RWPE1 (cell line): ENCODE measurements around the gene SLN.

Experiments
- CTCF ChIA-PET: fragments of 350-600 bp; sonication (Branson Sonifier 250); formaldehyde crosslinking; extraction: SDS; loops from one replicate; lab custom pipeline; 2021; lab: Yijun Ruan, JAX
- POLR2A ChIA-PET: fragments of 400-600 bp; formaldehyde crosslinking; extraction: SDS; loops from one replicate; lab custom pipeline; 2020; ENCODE audit warnings: antibody characterized with exemption; ENCODE audit not compliant: low non-redundant PET; lab: Yijun Ruan, JAX
- DNase-seq: peaks from one replicate; pipeline ENCODE4 v3.0.0; 2012; ENCODE audit warnings: low spot score
- H3K27ac ChIP-seq: fragments of 450-650 bp; 2 replicates; pipeline ENCODE4 v1.5.1; 2017
- TF ChIP-seq, protein P1 (sequence below): fragments of 450-650 bp; conservative IDR thresholded peaks from 2 replicates; pipeline ENCODE4 v1.5.1; 2017; ENCODE audit warnings: low read depth, mild to moderate bottlenecking

The SLN gene

GRCh38 chr11:107682171-107682570 is 29.7 kb downstream of the SLN start:
- DNase-seq = no peak
- ChIA-PET CTCF (interaction anchor here (0.5 to 0.6 kb wide), 2 partner anchors 86 to 89 kb away, joined by 3 read pairs; no protein-coding TSS in a partner anchor), POLR2A (no interaction called here)
- TF ChIP-seq, protein P1, sequence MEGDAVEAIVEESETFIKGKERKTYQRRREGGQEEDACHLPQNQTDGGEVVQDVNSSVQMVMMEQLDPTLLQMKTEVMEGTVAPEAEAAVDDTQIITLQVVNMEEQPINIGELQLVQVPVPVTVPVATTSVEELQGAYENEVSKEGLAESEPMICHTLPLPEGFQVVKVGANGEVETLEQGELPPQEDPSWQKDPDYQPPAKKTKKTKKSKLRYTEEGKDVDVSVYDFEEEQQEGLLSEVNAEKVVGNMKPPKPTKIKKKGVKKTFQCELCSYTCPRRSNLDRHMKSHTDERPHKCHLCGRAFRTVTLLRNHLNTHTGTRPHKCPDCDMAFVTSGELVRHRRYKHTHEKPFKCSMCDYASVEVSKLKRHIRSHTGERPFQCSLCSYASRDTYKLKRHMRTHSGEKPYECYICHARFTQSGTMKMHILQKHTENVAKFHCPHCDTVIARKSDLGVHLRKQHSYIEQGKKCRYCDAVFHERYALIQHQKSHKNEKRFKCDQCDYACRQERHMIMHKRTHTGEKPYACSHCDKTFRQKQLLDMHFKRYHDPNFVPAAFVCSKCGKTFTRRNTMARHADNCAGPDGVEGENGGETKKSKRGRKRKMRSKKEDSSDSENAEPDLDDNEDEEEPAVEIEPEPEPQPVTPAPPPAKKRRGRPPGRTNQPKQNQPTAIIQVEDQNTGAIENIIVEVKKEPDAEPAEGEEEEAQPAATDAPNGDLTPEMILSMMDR = no peak
- H3K27ac ChIP-seq = no peak overlapping the region

DNA sequence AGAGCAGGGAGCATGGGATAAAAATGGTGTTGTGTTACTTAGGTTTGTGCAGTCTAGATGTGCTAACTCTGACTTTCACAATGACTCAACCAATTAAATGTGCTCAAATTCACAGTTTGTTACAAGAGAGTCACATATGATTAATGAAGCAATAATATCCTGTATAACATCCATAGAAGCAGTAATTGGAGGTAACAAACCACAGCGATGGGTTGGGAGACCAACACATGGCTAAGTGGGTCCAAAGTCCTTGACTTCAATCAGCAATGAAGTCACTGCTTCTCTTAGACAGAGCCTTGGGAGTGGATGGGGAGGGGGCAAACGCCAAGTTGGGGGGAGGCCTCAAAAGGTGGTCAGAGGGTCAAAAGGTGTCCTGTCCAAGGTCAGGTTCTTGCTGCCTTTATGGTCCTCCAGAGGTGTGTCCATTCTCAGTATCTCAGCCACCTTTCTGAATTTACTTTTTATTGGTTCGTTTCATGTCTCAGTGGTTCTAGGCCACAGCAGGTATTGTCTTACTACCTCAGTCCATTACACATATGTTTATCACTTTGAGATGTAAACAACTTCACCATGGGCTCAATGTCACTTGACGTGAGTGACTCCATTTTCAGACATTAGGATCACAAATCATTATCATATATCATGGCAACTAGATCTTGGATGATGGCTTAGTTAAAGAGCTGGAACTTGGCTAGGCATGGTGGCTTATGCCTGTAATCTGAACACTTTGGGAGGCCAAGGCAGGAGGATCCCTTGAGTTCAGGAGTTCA is 32.4 kb downstream of the SLN start:
- ChIA-PET POLR2A (no interaction called here), CTCF (no interaction called here)
- TF ChIP-seq, protein P1 = no peak
- no peak for DNase-seq
- no peak overlapping the region for H3K27ac ChIP-seq

- no peak for DNase-seq
- TF ChIP-seq, protein P1 = no peak
- CTCF ChIA-PET = no interaction called here
- no peak overlapping the region for H3K27ac ChIP-seq
- POLR2A ChIA-PET = no interaction called here
Observed at GRCh38 chr11:107678632-107678971, 33.3 kb downstream of the SLN start.

GRCh38 chr11:107677924-107678631 is 33.8 kb downstream of the SLN start:
- DNase-seq = no peak
- CTCF ChIA-PET = interaction anchor here (0.7 kb wide), 1 partner anchor 20 kb away, joined by 4 read pairs; no protein-coding TSS in a partner anchor
- TF ChIP-seq, protein P1 = no peak
- POLR2A ChIA-PET = no interaction called here
- no peak overlapping the region for H3K27ac ChIP-seq

DNA sequence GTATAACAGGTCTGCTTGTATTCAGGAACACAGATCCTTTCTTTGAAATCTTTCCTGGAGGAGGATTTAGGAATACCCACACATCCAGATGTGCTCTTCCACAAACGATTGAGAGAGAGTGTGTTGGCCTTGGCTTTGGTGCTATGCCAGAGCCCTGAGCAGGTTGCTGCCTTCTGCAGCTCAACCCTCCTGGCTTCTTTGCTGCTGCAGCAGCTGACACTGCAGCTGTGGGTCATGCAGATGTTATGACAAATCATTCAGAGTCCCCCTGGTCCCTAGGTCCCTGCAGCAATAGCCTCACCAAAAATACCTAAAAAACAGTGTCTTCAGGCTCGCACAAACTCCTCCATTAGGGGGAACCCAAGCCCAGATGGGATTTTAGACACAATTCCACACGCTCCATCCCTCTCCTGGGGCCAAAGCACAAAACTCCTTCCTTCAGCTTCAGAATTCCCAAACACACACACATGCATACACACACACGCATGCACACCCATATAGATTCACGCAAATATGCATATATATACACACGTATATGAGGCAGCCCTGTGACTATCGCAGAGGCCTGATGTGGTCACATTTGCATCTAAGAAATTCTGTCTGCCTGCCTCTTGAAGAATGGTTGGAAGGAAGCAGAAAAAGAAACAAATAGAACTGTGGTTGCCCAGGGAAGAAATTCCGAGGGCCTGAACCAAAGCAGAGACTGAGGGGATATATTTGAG is 35.4 kb downstream of the SLN start:
- CTCF ChIA-PET = no interaction called here
- no peak overlapping the region for H3K27ac ChIP-seq
- POLR2A ChIA-PET = interaction anchor here (0.6 kb wide), 1 partner anchor 94 kb away, joined by 14 read pairs; no protein-coding TSS in a partner anchor
- TF ChIP-seq, protein P1 = no peak
- DNase-seq = no peak

- ChIA-PET CTCF (no interaction called here), POLR2A (no interaction called here)
- H3K27ac ChIP-seq = no peak overlapping the region
- TF ChIP-seq, protein P1 = no peak
- no peak for DNase-seq
Observed at GRCh38 chr11:107675902-107676301, 36.0 kb downstream of the SLN start.
